Measurements from ENCODE around the gene BCL11B. TPM values are rescaled to one million over a fixed set of nuclear protein-coding genes. Genes with fewer than 3 reads are reported as not detected.

The BCL11B gene
- total RNA-seq, 4 donors from 2014 or later, result 7.7 to 10.2 (median 10.0) TPM

DNA sequence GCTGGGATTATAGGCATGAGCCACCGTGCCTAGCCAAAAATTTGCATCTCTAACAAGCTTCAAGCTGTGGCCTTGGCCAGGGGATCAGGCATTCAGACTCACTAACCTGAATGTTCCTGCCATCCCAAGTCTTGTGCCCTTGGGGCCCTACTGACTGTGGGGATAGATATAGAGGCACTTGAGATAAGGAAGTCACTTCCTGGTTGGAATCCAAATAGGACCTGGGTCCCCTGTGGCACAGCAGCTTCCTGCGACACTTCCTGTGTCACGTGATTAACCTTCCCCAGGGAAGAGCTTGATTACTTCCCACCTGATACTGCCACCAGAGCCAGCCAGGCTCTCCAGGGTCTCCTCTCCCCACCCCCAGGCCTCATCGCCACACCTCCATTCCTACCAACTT is 128.2 kb downstream of the BCL11B start:
- H3K4me1 ChIP-seq, result no peaks in the 10 kb centered on the region
- no peak for TF ChIP-seq CTCF (IDR thresholded peaks at IDR 0.05)
- no peak for TF ChIP-seq POLR2A (IDR thresholded peaks at IDR 0.05)
- H3K27me3 ChIP-seq, result no peaks in the 10 kb centered on the region
- peak in 1 of 3 donors; percentile 25 for DNase-seq
- no peak overlapping the region for H3K4me3 ChIP-seq
- H3K27ac ChIP-seq, result no peak overlapping the region
- H3K9me3 ChIP-seq, result no peaks in the 10 kb centered on the region
- H3K36me3 ChIP-seq, result no peaks in the 10 kb centered on the region

GRCh38 chr14:99143126-99143525 is 128.9 kb downstream of the BCL11B start:
- DNase-seq, result peak in 1 of 3 donors; percentile 29
- Histone ChIP-seq H3K4me1 (no peaks in the 10 kb centered on the region), H3K27ac (no peak overlapping the region), H3K4me3 (no peak overlapping the region), H3K36me3 (no peaks in the 10 kb centered on the region), H3K9me3 (no peaks in the 10 kb centered on the region), H3K27me3 (no peaks in the 10 kb centered on the region)
- TF ChIP-seq POLR2A (IDR thresholded peaks at IDR 0.05) (no peak), CTCF (IDR thresholded peaks at IDR 0.05) (no peak)

DNA sequence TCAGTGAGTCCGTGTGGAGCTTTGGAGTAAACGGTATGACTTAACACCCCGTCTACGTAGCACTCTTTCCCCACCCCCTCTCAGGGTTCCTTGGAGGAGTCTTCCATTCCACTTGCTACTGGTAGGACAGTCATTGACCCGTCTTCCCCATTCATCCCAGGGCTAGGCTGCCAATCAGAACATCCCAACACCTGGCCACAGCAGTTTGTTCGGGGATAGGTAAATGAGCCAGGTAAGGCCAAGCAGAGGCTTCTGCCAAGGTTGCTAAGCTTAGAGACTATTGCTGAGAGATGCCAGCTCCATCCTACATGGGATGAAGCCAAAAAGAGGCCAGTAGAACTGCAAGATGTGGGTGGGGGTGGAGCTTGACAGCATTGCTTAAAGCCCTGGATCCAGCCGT is 130.8 kb downstream of the BCL11B start:
- Histone ChIP-seq H3K27ac (no peak overlapping the region), H3K9me3 (no peaks in the 10 kb centered on the region), H3K27me3 (no peaks in the 10 kb centered on the region), H3K4me1 (no peaks in the 10 kb centered on the region), H3K4me3 (no peak overlapping the region), H3K36me3 (no peaks in the 10 kb centered on the region)
- DNase-seq, result peak in 2 of 3 donors; percentile 8 to 15
- TF ChIP-seq CTCF (IDR thresholded peaks at IDR 0.05) (no peak), POLR2A (IDR thresholded peaks at IDR 0.05) (no peak)

GRCh38 chr14:99138999-99139865 is 132.8 kb downstream of the BCL11B start:
- no peak for TF ChIP-seq POLR2A (IDR thresholded peaks at IDR 0.05)
- TF ChIP-seq CTCF (IDR thresholded peaks at IDR 0.05), result no peak
- peak in 1 of 3 donors; percentile 21 for DNase-seq
- no peaks in the 10 kb centered on the region for H3K4me1 ChIP-seq
- H3K9me3 ChIP-seq, result no peaks in the 10 kb centered on the region
- H3K36me3 ChIP-seq, result no peaks in the 10 kb centered on the region
- H3K27ac ChIP-seq, result no peak overlapping the region
- H3K27me3 ChIP-seq, result no peaks in the 10 kb centered on the region
- H3K4me3 ChIP-seq, result no peak overlapping the region

GRCh38 chr14:99137913-99138571 is 134.0 kb downstream of the BCL11B start:
- Histone ChIP-seq H3K4me1 (no peaks in the 10 kb centered on the region), H3K36me3 (no peaks in the 10 kb centered on the region), H3K27ac (no peak overlapping the region), H3K4me3 (no peak overlapping the region), H3K9me3 (no peaks in the 10 kb centered on the region), H3K27me3 (no peaks in the 10 kb centered on the region)
- no peak for TF ChIP-seq CTCF (IDR thresholded peaks at IDR 0.05)
- TF ChIP-seq POLR2A (IDR thresholded peaks at IDR 0.05), result no peak
- peak in 1 of 3 donors; percentile 21 for DNase-seq

All from Peyer's patch (tissue), 4 donors.